IPS DF 19.7 (cell line): ENCODE measurements around the gene STK32A.
"Not testable (repeated sequence)": the region's sequence is repeated elsewhere in the genome, so short reads cannot be mapped to it uniquely, and the experiment has no call there.

Experiments used
- DNase-seq: peaks from one replicate; pipeline ENCODE4 v3.0.0-alpha.2; 2013; ENCODE audit warnings: low read depth, low spot score

The STK32A gene

GRCh38 chr5:147346006-147346561, 111.3 kb downstream of the STK32A start:
- DNase-seq = no peak

GRCh38 chr5:147348046-147348445, 113.2 kb downstream of the STK32A start:
- DNase-seq = no peak

- DNase-seq = no peak
Measured at GRCh38 chr5:147348451-147348850, 113.6 kb downstream of the STK32A start.

- no peak for DNase-seq
Measured at GRCh38 chr5:147349241-147349640, 114.4 kb downstream of the STK32A start.

GRCh38 chr5:147359101-147359500, 124.3 kb downstream of the STK32A start:
- DNase-seq = no peak

GRCh38 chr5:147359581-147359980, 124.8 kb downstream of the STK32A start:
- no peak for DNase-seq

GRCh38 chr5:147360816-147361215, 126.0 kb downstream of the STK32A start:
- no peak for DNase-seq

GRCh38 chr5:147361441-147362175, 126.8 kb downstream of the STK32A start:
- no peak for DNase-seq

- DNase-seq = not testable (repeated sequence)
Measured at GRCh38 chr5:147367381-147367780, 132.6 kb downstream of the STK32A start.

GRCh38 chr5:147369742-147370374, 135.0 kb downstream of the STK32A start:
- DNase-seq = no peak

- DNase-seq = no peak
Measured at GRCh38 chr5:147371290-147371689, 136.5 kb downstream of the STK32A start.

- DNase-seq = no peak
Measured at GRCh38 chr5:147372191-147372590, 137.4 kb downstream of the STK32A start.

GRCh38 chr5:147373328-147373727, 138.5 kb downstream of the STK32A start:
- DNase-seq = no peak

GRCh38 chr5:147375151-147375550, 140.3 kb downstream of the STK32A start:
- no peak for DNase-seq

GRCh38 chr5:147377682-147378081, 142.9 kb downstream of the STK32A start:
- DNase-seq = no peak

- DNase-seq = no peak
Measured at GRCh38 chr5:147381555-147381954, 146.7 kb downstream of the STK32A start.

GRCh38 chr5:147382776-147383175, 147.9 kb downstream of the STK32A start:
- no peak for DNase-seq

GRCh38 chr5:147384346-147385193, 149.7 kb downstream of the STK32A start:
- no peak for DNase-seq

GRCh38 chr5:147387109-147387508, 152.3 kb downstream of the STK32A start:
- DNase-seq = no peak

GRCh38 chr5:147388184-147389108, 153.6 kb downstream of the STK32A start:
- no peak for DNase-seq

- DNase-seq = no peak
Measured at GRCh38 chr5:147390654-147391225, 155.9 kb downstream of the STK32A start.
